HG02870 (cell line): ENCODE results near the gene TMEM144.

ENCODE experiments used
- ATAC-seq: cut with Tn5 transposase; IDR thresholded peaks from one replicate; pipeline ENCODE4 v1.9.1; 2021; ENCODE audit warnings: mild to moderate bottlenecking, moderate library complexity; ENCODE audit not compliant: unreplicated experiment

TMEM144 gene

GRCh38 chr4:158209825-158210807, at the start of gene TMEM144:
TMEM144 (plus strand) TSS chr4:158210486; CDS start chr4:158212668, 2,182 bp downstream.
- ATAC-seq = peak; percentile 90

- ATAC-seq = no peak
These were observed 48.5 kb upstream of the TMEM144 start for GRCh38 chr4:158161551-158162354.

- ATAC-seq = no peak
These were observed 47.7 kb upstream of the TMEM144 start for GRCh38 chr4:158162631-158163030.

GRCh38 chr4:158163941-158164767, 46.1 kb upstream of the TMEM144 start:
- no peak for ATAC-seq

DNA sequence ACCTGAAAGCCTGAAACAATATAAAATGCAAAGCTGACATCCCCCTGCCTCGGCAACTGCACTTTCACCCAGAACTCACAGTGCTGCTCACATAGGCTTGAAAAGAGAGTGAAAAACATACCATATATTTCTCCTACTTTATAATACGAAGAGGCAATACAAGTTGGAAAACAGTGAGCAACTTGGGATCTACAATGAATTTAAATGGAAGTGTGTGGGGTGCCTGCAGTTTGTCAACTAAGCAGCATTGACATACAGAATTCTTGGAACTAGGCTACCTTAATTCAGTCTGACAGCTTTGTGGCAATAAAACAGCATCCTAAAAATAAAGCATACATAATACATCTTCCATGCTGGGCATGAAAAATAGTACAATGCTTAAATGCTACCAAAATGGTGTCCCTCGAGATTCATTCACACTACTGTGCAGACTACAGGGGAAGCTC, 45.5 kb upstream of the TMEM144 start:
- ATAC-seq = no peak

DNA sequence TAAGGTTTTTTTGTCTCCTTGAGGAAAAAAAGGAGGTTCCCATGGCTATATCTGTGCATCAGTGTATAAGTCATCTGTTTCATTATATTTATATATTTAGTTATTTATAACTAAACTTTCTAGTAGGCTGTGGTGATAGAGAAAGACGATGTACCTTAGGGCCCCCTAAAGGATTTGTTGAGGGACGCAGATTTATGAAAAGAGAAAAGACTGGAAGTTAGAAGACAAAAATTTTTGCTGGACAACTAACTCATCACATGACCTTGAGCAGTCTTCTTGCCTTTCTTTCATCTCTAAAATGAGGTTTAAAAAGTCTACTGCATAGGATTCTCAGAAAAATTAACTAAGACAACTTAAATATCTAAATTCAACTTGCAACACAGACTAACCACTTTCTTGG, 43.6 kb upstream of the TMEM144 start:
- no peak for ATAC-seq

DNA sequence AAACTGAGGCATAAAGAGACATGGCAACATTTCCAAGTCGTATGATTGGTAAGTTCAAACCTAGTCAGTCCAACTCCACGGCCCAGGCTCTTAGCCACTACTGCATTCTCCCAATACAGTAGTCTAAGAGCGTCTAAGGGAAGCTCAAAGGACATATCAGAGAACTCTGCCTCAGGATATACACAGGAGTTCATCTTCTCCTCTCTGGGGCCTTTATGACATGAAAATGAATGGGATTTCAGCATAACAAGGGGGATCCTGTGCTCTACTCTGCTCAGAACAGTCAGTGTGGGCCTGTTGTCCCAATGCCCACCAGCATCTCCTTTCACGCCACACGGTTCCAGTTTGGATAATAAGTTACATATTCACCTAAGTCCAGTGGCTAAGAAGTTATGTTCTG, 41.7 kb upstream of the TMEM144 start:
- no peak for ATAC-seq

GRCh38 chr4:158169506-158169905, 40.8 kb upstream of the TMEM144 start:
- no peak for ATAC-seq

DNA sequence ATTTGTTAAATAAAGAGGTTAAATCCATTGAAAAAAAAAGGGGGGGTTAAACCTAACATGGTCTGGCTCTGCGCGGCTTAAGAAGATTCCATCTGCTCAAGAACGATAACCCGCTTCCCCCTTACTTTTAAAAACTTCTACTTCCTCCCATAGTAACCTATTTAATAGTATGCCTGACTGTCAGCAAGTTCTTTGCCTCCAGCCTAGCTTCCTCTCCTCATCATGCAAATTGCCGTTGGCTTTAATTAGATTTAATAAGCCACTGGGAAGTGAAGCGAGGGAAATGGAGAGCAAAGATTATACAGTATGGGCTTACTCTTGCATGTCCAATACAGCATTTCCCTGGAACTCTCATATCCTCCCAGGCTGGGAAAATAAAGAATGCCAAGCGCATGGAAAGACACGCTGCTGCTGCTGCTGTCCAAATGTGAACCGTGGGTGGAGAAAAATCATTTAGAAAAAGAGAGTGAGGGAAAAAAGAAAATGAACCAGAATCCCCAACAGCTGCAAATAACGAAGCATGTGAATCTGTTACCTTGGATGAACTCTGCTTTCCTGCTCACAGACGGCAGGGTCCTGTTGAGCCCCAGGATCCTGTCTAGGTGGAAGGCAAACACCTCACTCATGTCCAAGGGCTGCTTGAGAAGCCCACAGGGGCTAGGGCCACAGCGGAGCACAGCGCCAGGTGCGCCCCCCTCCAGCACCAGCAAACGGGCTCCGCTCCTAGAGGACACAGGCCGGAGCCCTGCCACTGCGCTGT, 40.2 kb upstream of the TMEM144 start:
- no peak for ATAC-seq

GRCh38 chr4:158170691-158171561, 39.4 kb upstream of the TMEM144 start:
- no peak for ATAC-seq

GRCh38 chr4:158172261-158173258, 37.7 kb upstream of the TMEM144 start, which contains the start of gene GASK1B:
GASK1B (minus strand) TSS chr4:158173025; CDS start chr4:158171375, 1,650 bp downstream.
- peak; percentile 64 for ATAC-seq

GRCh38 chr4:158176108-158176507, 34.2 kb upstream of the TMEM144 start:
- ATAC-seq = no peak

DNA sequence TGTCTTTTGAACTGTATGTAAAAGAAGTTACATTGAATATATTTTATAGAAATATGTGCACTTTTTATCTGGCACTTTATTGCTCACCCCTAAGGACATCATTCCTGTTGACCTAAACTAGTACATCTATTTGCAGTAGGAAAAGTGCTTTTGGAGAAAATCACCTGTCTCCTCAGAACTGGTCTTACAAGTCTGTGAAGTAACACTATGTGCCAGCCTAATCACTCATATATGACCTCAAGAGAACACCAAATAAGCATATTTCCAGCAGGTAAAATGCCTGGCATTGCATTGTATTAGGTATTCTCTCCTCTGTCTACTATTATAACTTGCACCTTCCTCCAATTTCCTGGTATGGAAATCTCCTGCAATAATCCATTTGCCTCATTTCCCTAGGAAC, 33.5 kb upstream of the TMEM144 start:
- ATAC-seq = no peak

- no peak for ATAC-seq
These were observed 30.8 kb upstream of the TMEM144 start for GRCh38 chr4:158179465-158179864.

DNA sequence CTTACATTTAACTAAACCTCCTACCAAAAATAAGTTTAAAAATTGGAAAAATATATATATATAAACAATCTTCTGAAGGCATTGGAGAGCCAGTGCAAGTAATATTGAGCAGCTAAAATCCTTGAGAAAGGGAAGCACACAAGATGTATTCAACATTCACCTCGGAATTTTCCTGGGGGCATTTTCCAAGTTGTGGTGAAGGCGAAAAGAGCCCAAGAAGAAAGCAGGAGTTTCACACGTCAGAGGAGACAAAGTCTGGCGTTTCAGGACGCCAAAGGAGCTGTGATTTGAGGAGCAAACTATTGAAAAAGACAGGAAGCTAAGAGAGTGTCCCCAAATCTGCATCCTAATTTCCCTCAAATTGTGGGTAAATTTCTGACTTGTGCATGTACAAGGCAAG, 28.4 kb upstream of the TMEM144 start:
- no peak for ATAC-seq

DNA sequence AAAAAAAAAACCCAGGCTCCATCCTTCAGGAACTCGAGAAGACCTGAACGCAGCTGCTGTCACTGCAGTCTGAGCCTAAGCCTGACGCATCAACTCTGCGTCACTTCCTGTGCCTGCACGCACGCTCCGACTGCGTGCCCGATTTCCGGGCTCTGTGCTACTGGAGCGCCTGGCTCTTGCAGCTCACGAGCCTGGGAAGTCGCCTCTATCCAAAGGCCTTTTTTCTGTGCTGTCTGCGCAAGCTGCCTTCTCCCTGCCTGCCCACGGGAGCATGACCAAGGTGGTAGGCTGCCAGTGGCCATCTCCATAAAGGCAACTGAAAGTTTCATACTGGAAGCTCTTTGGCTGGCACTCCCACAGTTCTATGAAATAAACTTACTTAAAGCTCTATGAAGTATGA, 27.6 kb upstream of the TMEM144 start:
- ATAC-seq = no peak

DNA sequence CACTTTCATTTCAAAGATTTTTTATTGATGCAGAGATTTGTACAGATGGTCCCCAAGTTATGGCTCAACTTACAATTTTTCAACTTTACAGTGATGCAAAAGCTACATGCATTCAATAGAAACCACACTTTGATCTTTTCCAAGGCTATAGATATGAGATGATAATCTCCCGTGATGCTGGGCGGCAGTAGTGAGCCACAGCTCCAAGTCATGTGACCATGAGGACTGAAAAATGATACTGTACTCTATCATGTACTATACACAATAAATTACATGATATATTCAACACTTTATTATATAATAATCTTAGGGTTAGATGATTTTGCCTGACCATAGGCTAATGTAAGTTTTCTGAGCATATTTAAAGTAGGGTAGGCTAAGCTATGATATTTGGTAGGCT, 23.5 kb upstream of the TMEM144 start:
- no peak for ATAC-seq

DNA sequence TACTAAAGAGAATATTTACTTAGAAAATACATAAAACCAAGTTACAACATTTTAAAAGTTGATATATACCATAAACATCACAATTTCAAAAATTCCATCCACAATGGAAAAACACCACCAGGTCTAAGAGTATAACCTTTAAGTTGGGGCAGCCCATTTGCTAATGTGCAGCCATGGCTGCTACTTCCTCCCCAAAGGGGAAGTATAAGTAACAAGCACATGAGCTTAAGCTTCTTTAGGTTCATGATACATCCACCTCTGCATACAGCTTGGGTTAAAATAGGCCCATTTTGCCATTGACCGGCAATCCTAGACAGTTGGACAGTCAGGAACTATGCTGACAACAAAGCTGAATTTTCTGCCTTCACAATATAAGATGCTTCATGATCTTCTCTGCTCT, 20.9 kb upstream of the TMEM144 start:
- ATAC-seq = no peak
